ENCODE measurements around the gene SDK2. TPM values are rescaled to one million over a fixed set of nuclear protein-coding genes. Genes with fewer than 3 reads are reported as not detected.

The SDK2 gene
- total RNA-seq, 1 experiment from 2014 or later, result 0.30 TPM

DNA sequence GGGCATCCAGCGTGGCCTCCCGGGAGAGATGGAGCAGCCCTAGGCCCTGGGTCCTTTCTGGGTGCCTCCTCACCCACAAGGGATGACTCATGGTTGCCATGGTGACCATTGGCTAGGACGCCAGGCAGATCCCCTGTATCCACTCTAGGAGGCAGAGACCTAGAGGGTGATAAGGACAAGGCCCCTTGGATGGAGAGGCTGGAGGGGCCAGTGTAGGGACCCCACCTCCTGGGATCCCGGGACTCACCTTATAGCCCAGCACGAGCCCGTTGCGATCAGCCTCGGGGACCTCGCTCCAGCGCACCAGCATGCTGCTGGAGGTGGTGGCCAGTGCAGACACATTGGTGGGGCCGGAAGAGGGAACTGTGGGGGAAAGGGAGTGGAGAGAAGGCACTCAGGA lies 250.3 kb downstream of the SDK2 start:
- DNase-seq (ENCODE audit: low read depth), result peak; percentile 69

DNA sequence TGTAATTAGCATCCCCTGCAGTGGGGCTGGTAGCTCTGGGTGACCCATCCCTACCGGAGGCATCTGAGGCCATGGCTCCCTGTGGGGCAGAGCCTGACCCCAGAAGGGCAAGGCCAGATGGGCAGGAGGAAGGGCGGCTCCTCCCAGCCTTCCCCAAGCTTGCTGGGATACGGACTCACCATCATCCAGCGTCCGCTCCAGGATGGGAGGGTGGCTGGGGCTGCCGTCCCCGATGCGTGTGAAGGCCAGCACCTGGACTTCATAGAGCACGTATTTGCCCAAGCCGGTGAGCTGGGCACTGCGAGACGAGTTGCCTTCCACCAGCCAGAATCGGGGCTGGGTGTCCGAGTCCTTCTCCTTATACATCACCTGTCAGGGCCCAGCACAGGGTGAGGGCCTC lies 250.9 kb downstream of the SDK2 start:
- DNase-seq (ENCODE audit: low read depth), result no peak

- DNase-seq (ENCODE audit: low read depth), result no peak
Measured at GRCh38 chr17:73391331-73392265, 252.6 kb downstream of the SDK2 start.

DNA sequence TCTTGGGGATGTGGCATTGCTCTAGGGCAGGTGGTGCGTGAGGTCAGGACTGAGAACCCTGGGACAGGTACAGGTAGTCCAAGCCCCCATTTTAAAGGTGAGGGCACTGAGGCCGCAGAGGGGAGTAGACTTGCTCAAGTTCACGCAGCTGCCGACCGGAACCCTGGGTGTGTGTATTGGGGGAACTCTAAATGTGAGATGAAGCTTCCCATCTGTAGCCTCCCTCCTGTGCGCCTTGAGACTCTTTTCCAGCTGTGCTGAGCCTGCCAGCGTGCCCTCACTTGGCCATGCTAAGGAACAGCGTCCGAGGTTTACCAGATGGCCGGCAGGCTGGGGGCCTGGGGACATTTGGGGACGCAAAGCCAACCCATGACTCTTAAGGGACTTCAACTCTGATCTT lies 253.4 kb downstream of the SDK2 start:
- no peak for DNase-seq (ENCODE audit: low read depth)

DNA sequence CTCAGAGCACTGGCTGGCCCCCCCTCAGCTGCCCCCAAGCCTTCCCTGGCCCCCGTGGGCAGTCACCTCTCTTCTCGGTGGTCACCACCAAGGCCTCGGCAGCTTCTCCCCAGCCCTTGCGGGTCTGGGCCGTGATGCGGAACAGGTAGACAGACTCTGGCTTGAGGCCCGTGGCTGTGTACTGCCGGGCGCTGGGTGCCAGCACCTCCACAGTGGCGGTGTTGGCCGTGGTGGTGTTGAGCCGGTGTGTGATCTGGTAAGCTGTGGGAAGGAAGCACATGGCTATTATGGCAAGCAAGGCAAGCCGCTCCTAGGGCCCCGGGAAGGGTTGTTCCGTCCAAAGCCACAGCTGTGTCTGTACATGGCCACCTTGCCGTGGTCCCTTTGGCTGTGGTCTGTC lies 254.0 kb downstream of the SDK2 start:
- no peak for DNase-seq (ENCODE audit: low read depth)

DNA sequence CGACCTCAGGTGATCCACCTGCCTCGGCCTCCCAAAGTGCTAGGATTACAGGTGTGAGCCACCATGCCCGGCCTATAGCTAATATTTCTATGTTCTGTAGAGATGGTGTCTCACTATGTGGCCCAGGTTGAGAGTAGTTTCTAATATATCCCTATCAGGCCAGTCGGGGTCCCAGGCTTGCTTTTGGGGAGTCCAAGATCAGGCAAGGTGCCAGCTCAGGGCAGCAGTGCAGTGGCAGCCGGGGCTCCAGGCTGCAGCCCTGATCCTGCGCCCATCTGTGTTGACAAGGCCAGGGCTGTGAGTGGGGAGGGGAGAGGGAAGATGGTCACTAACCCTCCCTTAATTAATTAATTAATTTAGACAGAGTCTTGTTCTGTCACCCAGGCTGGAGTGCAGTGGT lies 254.8 kb downstream of the SDK2 start:
- DNase-seq (ENCODE audit: low read depth), result no peak

DNA sequence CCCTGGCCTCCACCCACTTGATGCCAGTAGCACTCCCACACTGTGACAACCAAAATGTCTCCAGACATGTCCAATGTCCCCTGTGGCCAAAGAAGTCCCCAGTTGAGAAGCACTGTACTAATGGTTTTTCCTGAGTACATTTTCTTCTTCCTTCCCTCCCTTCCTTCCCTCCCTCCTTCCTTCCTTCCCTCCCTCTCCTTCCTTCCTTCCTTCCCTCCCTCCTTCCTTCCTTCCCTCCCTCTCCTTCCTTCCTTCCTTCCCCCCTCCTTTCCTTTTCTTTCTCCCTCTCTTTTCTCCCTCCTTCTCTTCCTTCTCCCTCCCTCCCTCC lies 255.7 kb downstream of the SDK2 start:
- DNase-seq (ENCODE audit: low read depth), result no peak

DNA sequence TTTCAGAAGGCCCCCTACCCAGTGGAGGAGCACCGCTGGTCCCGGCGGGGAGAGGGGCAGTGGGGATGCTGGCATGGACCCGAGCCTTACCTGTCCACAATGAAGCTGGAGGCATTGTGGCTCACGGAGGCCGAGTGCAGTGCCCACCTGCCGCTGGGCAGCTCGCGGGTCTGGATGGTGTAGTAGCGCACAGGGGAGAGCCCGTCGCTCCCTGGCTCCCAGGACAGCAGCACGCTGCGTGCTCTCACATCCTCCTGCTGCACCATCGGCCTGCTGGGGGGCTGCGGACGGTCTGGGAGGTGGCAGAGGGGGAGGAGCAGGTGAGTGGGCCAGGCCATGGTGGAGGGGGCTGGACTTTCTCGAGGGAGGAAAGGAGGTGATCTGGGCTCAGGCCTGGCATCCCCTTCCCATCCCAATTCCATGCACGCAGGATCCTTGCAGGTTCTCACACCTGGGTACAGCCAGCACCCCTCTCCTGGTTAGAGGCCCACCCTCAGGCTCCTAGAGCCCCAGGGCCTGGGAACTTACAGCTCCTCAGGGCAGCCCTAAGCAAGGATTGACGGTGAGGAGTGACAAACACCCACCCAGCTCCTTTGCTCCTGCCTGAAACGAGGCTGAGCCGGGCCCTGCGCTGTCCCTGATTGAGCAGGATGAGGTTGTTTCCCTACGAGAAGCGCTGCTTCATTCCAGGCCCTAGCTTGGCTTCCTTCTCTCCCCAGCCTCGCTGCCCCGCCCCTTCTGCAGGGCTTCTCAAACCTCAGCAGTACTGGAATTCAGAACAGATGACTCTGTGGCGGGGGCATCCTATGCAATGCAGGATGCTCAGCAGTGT lies 256.3 kb downstream of the SDK2 start:
- no peak for DNase-seq (ENCODE audit: low read depth)

DNA sequence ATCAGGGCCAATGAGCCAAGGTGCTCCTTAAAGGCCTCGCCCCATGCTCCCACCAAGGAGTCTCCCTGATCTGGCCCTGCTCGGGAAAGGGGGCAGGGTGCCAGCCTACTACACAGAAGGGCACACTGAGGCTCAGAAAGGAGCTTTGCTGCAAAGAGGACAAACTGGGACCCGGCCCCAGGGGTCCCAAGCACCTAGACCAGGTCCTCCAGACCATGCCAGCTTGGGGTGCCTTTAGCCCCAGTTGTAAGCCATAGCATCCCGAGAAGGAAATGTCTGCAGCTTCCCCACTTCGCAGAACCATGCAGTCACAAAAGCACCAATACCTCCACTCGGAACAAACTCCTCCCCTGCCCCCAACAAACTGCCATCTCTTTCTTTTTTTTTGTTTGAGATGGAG lies 257.7 kb downstream of the SDK2 start:
- no peak for DNase-seq (ENCODE audit: low read depth)

- DNase-seq (ENCODE audit: low read depth), result no peak
Measured at GRCh38 chr17:73384926-73385325, 259.3 kb downstream of the SDK2 start.

DNA sequence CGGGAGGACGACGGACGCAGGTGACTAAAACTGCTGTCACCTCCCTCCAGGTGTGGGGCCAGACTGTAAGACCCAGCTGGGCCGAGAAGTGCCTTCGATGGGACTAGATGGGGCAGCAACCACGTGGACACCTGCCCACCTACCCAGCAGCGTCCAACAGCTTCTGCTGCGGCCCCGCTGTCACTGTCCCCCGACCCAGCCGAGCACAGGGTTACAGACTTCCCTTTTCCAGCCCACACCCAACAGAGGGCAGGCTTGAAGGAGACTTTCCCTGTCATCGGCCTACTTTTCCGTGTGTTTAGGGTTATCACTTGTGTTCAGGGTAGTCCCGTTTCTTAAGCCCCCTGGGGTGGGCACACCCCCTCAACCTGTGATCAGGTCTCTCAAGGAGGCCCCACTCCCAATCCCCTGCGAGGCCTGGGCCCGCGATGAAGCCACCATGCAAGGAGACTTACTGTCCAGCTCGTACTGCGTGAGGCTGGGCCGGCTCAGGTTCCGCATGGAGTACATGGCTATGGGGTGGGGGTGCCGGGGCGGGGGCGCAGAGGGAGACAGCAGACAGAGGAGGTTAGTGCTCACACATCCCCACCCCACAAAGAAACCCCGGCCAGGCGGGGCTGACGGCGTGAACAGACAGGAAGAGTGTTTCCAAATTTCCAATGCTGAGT lies 263.7 kb downstream of the SDK2 start:
- DNase-seq (ENCODE audit: low read depth), result no peak

DNA sequence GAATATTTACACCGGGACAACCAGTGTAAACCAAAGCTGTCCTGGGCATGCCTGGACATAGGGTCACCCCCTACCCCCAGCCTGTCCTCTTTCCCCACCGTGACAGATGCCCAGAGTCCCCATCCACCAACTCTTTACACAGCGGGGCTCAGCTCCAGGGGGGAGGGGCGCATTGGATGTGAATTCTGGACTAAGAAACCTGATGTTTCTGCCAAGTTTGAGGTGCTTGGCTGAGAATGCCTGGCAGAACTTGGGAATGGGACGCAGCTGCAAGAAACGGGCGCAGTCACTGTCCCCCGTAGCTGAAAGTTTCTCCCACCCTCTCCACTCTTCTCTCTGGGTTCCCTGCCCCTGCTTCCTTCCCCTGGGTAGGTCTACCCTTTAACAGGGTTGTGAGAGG lies 264.4 kb downstream of the SDK2 start:
- DNase-seq (ENCODE audit: low read depth), result no peak

GRCh38 chr17:73378974-73379470 lies 265.2 kb downstream of the SDK2 start:
- no peak for DNase-seq (ENCODE audit: low read depth)

- no peak for DNase-seq (ENCODE audit: low read depth)
Measured at GRCh38 chr17:73376636-73377035, 267.6 kb downstream of the SDK2 start.

DNA sequence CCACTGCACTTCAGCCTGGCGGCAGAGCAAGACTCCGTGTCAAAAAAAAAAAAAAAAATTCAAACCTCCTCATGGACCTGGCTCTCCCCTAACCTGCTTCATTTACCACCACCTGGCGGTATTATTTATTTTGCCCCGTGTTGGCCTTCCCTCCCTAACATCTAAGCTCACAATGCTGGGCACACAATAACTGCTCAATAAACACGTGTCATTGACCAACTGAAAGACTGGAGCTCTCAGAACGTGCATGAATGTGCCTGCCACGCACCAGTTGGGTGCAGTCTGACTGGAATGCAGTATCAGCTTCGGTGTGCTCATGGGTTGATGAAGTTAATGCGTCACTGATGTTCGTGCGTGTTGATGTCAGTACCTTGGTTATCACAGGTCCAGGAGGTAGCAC lies 268.1 kb downstream of the SDK2 start:
- no peak for DNase-seq (ENCODE audit: low read depth)

- DNase-seq (ENCODE audit: low read depth), result no peak
Measured at GRCh38 chr17:73371836-73372235, 272.4 kb downstream of the SDK2 start.

DNA sequence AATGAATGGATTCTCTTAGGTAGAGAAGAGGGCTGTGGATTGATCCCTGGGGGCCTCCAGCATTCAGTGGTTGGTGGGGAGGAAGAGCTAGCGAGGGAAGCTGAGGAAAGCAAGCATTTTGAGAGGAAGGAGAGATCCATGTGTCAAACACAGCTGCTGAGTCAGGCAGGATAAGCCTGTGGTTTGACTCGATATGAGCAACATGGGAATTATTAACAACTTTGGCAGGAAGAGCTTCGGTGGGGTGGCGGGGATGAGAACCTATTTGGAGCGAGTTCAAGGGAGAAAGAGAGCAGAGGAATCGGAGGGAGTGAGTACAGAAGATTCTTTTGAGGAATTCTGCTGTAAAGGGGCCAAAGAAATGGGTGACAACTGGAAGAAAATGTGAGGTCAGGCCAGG lies 273.0 kb downstream of the SDK2 start:
- peak; percentile 81 for DNase-seq (ENCODE audit: low read depth)

- peak; percentile 65 for DNase-seq (ENCODE audit: low read depth)
Measured at GRCh38 chr17:73369817-73370490, 274.3 kb downstream of the SDK2 start.

DNA sequence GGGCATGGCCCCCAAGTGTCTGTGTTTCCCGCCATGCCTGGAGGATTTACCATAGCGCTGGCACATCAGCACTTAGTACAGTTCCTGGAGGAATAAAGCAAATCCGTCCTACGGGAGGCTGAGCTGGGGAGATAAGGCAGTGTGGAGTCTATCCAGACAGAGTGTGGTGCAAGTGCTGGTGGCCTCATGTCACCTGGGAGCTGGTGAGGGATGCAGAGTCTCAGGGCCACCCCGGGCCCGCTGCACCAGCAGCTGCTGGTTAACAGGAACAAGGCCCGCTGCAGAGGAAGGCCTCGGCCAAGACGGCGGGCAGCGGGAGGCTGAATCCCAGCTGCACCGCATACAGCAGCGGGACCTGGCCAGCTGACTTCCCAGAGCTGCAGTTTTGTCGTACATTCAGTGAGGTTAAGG lies 275.1 kb downstream of the SDK2 start:
- DNase-seq (ENCODE audit: low read depth), result no peak

DNA sequence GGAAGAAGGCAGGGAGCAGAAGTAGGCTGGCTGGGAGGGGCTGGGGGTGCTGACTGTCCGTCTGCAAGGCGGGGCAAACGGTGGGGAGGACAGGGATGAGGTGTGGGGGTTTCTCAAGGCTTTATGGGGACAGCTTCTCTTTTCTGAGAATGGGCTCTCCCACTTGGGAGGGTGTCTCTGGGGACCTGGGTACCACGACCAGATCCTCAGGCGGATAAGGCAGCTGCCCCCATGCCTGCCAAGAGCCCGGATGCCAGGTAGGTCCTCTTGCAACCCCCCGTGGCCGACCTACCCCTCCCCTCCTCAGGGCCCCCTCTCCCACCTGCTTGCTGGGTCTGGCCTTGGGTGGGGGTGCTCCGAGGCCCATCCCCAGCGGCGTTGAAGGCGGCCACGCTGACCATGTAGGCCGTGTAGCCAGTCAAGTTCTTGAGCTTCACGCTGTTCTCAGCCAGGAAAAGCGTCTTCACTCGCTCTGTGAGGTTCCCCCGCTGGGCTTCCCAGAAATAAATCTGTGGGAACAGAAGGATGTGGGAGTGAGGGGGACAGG lies 276.1 kb downstream of the SDK2 start:
- no peak for DNase-seq (ENCODE audit: low read depth)

- DNase-seq (ENCODE audit: low read depth), result no peak
Measured at GRCh38 chr17:73365906-73366623, 278.2 kb downstream of the SDK2 start.

Data from M059J (cell line).